Posterior vena cava (tissue), 2 donors: ENCODE results near the gene LTK. TPM values are rescaled to one million over a fixed set of nuclear protein-coding genes. Genes with fewer than 3 reads are reported as not detected.

Experiments used
- DNase-seq: peaks from one replicate; pipeline ENCODE4 v3.0.0-alpha.2; 2020; ENCODE audit warnings: low spot score
- intact Hi-C, 2 donors: fragments of 100-400 bp; cut with DNase I; formaldehyde crosslinking; loops; one replicate each; pipeline versions ENCODE4 v1.14.1 to v1.14.2; 2022 to 2023
- long read RNA-seq, 2 donors: library from polyadenylated mRNA; unstranded; transcript quantifications; one replicate each; pipeline ENCODE4 v2.0.0, GENCODE V29; 2020 to 2021
- total RNA-seq, 2 donors: library from RNA; stranded (reverse); fragmentation: NEBNext Ultra II Directional; extraction: Animal tissue kit (Norgen Biotek cat#: 25700); gene quantifications; one replicate each; pipeline ENCODE4 v1.2.1, GENCODE V29; 2021
- donor health status: DM: yes; HTN: yes; CAD: no.
- donor health status: DM: yes; HTN: yes; CAD: no.

Gene LTK
- under 1 TPM; 0.24 to 0.46 TPM for total RNA-seq
- long read RNA-seq, donor 1, result 0 reads
- long read RNA-seq, donor 2, result 0 reads

DNA sequence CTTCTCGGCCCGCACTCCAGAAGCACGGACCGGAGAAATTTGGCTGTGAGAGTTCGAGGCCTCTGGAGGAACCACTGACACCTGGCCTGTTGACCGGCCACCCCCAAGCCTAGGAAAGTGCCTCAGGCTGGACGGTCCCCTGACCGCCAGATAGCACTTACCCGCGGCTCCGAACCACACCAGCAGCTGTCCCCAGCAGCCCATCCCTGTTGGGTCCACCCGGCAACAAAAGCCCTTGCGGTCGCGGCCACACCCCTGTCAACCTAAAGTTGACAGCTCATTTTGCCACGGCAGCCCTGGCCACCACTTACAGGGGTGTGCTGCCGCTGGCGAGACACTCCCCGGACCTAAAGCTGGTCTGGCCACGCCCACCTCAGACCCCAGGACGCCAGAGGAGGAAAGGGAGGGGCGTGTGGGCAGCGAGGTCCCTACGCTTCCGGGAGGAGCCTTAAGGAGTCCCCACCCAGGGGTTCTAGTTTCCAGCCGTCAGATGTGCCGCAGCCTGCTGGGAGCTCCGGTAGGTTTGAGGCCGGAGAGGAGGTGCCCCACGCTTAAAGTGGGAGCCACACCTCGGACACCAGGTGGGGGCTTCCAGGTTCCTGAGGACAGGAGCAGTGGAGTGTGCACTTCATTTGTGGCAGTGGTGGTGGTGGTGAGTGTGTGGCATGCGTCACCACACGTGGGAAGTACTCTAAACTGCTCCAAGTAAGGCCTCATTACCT, at the start of gene LTK:
Gene LTK, minus strand, starts transcription at position 322 of the 722 bp plus-strand sequence. Its CDS starts 118 bp downstream, at position 204.
- no peak for DNase-seq
- intact Hi-C loops, result no loop called here

DNA sequence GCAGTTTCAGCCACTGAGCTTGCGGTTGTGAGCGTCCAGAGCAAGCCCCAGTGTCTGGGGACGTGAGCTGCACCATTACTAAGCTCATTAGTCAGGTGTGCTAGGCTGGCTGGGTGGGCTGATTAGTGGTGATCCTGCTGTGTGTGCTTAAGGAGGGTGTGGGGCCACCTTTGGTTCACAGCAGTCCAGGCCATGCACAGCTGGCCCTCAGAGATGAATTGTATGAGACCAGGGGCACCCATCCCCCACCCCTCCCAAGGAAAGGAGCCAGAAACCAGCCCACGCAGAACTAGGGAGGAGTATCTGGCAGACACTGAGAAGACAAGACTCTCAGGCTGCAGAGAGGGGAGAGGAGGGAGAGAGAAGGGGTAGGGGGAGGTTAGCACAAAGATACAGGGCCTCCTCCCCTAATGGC, 49.2 kb upstream of the LTK start:
- no peak for DNase-seq
- intact Hi-C loops, result no loop called here

DNA sequence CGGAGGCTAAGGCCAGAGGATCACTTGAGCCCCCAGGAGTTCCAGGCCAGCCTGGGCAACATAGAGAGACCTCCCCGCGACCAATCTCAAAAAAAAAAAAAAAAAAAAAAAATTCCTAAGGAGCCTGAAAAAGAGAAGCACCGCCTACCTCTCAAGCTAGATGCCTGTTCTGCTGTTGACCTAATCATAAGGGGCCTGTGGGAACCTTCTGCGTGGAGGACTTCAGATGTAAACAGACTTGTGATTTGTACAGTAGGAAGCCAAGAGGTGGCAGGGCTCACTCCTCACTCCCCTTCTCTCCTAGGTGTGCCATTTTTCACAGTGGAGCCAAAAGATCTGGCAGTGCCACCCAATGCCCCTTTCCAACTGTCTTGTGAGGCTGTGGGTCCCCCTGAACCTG, 48.6 kb upstream of the LTK start:
- intact Hi-C loops, result no loop called here
- DNase-seq, result no peak

- intact Hi-C loops, result no loop called here
- DNase-seq, result no peak
Observed at GRCh38 chr15:41561777-41562145, 48.1 kb upstream of the LTK start.

GRCh38 chr15:41561104-41561776, 47.6 kb upstream of the LTK start:
- no peak for DNase-seq
- intact Hi-C loops, result no loop called here

- intact Hi-C loops, result no loop called here
- no peak for DNase-seq
Observed at GRCh38 chr15:41560572-41560874, 46.9 kb upstream of the LTK start.

DNA sequence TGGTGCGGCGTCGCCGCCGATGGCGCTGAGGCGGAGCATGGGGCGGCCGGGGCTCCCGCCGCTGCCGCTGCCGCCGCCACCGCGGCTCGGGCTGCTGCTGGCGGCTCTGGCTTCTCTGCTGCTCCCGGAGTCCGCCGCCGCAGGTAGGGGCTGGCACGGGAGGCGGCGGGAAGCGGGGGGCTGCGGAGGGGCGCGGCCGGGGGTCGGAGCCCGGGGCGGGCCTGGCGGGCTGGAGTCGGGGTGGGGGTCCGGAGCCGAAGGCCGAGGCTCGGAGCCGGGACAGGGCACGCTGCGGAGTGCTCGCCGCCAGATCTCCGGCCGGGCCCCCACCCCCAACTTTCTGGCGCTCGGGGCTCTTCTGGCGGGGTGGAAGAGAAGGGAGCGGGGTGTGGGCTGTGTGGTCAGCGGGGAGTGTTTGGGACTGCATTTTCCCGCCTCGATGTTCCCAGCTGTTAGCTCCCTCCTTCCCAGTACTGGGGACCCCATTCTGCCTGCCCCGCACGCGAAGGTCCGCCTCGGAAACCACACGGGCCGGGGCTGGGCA, 45.7 kb upstream of the LTK start:
- intact Hi-C loops, result no loop called here
- no peak for DNase-seq

- intact Hi-C loops, result no loop called here
Observed at GRCh38 chr15:41558400-41559238, 45.0 kb upstream of the LTK start, which contains the start of gene TYRO3. TYRO3 (plus strand) TSS chr15:41559212; CDS start chr15:41559258, 46 bp downstream.

DNA sequence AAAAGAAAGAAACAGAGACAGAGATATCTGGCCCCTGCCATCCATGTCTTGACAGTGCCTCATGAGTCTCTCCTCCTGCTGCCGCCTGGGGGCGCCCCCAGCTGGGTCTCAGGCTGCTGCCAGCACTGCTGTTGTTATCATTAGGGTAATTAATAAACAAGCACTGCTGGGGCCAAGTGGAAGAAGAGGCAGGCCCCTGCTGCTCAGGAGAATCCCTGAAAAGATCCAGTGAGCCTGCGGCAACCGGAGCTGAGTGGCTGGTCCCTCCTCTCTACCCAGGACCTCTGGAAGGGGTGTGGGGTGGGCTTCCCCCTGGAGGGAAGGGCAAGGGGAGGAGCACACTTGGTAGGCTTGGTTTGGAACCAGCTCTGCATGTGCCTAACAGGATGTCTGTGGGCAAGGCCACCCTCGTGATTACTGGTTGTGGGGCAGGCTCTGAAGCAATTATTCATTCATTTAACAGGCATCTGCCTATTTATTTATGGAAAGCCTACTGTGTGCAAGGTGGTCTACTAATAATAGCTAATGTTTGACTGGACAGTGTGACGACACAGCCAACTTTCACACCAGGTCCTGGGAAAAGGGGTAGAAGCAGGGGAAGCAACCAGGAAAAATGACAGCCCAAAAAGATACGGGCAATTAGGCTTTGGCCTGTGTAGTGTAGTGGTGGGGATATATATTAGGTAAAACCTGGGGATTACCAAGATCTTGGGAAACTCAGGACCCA, 44.2 kb upstream of the LTK start:
- DNase-seq, result peak; percentile 88
- intact Hi-C loops, result no loop called here

More at GRCh38 chr15:41558400-41559238, 45.0 kb upstream of the LTK start, which contains the start of gene TYRO3:
- DNase-seq, result peak; percentile 86

- intact Hi-C loops, result no loop called here
Observed at GRCh38 chr15:41556677-41557076, 43.0 kb upstream of the LTK start.

DNA sequence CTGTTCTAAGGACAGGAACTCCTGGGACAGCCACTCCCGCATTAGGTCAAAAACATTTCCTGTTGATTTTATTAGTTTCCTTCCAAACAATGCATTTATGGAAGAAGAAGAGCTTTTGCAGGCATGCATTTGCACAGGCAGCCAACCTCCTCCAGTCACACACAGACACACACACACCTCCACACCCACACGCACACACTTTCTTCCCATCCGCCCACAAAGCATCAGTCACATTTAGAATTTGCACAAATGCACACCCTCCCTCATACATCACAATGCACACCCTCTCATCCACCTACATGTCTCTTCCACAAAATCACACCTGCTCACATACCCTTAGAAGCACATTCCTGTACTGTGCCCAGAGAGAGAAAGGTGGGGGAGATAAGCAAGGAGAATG, 41.3 kb upstream of the LTK start:
- no peak for DNase-seq
- intact Hi-C loops, result no loop called here

More at GRCh38 chr15:41556677-41557076, 43.0 kb upstream of the LTK start:
- DNase-seq, result no peak

- intact Hi-C loops, result no loop called here
- DNase-seq, result no peak
Observed at GRCh38 chr15:41554343-41554742, 40.7 kb upstream of the LTK start.

GRCh38 chr15:41553731-41554130, 40.1 kb upstream of the LTK start:
- no peak for DNase-seq
- intact Hi-C loops, result no loop called here

DNA sequence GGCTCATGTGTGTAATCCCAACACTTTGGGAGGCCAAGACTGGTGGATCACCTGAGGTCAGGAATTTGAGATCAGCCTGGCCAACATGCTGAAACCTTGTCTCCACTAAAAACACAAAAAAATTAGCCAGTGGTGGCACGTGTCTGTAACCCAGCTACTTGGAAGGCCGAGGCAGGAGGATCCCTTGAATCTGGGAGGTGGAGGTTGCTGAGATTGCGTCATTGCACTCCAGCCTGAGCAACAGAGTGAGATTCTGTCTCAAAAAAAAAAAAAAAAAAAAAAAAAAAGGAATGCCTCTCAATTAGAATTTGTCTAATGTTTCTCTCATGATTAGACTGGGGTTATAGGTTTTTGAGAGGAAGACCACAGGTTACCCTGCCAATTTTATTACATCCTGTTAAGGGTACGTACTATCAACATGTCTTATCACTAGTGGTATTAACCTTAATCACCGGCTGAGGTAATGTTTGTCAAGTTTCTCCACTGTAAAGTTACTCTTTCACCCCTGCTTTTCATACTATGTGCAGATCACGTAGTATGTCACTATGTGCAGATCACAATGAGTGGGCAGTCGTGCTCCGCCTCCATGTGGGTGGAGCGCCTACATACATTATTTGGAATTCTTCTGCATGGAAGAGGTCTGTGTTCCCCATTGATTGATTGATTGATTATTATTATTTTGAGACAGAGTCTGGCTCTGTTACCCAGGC, 36.6 kb upstream of the LTK start:
- DNase-seq, result no peak
- intact Hi-C loops, result no loop called here

DNA sequence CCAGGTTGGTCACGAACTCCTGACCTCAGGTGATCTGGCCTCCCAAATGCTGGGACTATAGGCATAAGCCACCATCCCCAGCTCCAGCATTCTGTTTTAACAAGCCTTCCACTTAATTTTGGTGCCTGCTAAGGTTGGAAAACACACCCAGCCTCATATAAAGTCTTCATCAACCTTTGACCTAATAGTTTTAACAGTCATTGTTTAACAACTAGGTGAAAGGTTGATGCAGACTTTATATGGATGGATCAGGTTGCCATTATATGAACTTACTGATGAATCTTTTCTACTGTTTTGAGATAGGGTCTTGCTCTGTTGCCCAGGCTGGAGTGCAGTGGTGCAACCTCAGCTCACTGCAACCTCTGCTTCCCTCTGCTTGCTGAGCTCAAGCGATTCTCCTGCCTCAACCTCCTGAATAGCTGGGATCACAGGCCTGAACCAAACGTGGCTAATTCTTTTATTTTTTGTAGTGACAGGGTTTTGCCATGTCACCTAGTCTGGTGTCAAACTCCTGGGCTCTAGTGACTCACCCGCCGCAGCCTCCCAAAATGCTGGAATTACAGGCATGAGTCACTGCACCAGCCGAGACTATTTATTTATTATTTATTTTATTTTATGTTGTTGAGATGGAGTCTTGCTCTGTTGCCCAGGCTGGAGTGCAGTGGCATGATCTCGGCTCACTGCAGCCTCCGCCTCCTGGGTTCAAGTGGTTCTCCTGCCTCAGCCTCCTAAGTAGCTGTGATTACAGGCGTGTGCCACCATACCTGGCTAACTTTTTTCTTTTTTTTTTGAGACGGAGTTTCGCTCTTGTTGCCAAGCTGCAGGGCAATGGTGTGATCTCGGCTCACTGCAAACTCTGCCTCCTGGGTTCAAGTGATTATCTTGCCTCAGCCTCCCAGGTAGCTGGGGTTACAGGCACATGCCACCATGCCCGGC, 33.5 kb upstream of the LTK start:
- DNase-seq, result no peak
- intact Hi-C loops, result no loop called here

GRCh38 chr15:41545218-41545617, 31.6 kb upstream of the LTK start:
- DNase-seq, result no peak
- intact Hi-C loops, result no loop called here

GRCh38 chr15:41544650-41545015, 31.0 kb upstream of the LTK start:
- no peak for DNase-seq
- intact Hi-C loops, result no loop called here

DNA sequence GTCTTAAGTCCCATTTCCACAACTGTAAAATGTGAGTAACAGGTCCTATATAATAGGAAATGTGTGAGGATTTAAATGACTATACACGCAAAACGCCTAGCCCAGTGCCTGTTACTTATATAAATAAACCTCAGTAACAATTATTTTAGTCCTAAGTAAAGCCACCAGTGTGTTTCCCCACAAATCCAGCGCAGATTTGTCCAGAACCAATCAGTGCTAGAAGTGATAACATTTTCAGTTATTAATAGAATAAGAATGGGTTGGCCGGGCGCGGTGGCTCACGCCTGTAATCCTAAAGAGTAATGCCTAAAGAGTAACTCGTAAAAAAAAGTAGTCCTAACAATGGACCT, 29.9 kb upstream of the LTK start:
- no peak for DNase-seq
- intact Hi-C loops, result no loop called here
